SK-N-MC (cell line): Measurements from ENCODE around the gene HTR1E.

Experiments used
- EZH2 ChIP-seq: fragments of 200-600 bp; sonication (generic); IDR thresholded peaks from one replicate; pipeline ENCODE4 v1.6.1; 2017; ENCODE audit warnings: antibody characterized with exemption
- FOXP2 ChIP-seq: optimal IDR thresholded peaks from 2 replicates; pipeline ENCODE3; 2011; ENCODE audit warnings: mild to moderate bottlenecking, moderate library complexity; ENCODE audit not compliant: insufficient read depth; ENCODE audit errors: extremely low read length, control extremely low read depth
- POLR2AphosphoS5 ChIP-seq: IDR thresholded peaks from 2 replicates; pipeline ENCODE4 v1.6.1; 2012; ENCODE audit warnings: mild to moderate bottlenecking, low read depth, low read length, borderline replicate concordance

GRCh38 chr6:87012035-87012434 is 74.7 kb downstream of the HTR1E start:
- no peak for TF ChIP-seq EZH2
- no peak for TF ChIP-seq POLR2AphosphoS5
- no peak for TF ChIP-seq FOXP2
